HG03432 (cell line): ENCODE data around the gene ATP2A1.
"Not testable (repeated sequence)": the region's sequence is repeated elsewhere in the genome, so short reads cannot be mapped to it uniquely, and the experiment has no call there.

Source experiments
- ATAC-seq: cut with Tn5 transposase; IDR thresholded peaks from one replicate; pipeline ENCODE4 v1.9.1; 2021; ENCODE audit warnings: mild to moderate bottlenecking, moderate library complexity; ENCODE audit not compliant: unreplicated experiment

Gene ATP2A1

DNA sequence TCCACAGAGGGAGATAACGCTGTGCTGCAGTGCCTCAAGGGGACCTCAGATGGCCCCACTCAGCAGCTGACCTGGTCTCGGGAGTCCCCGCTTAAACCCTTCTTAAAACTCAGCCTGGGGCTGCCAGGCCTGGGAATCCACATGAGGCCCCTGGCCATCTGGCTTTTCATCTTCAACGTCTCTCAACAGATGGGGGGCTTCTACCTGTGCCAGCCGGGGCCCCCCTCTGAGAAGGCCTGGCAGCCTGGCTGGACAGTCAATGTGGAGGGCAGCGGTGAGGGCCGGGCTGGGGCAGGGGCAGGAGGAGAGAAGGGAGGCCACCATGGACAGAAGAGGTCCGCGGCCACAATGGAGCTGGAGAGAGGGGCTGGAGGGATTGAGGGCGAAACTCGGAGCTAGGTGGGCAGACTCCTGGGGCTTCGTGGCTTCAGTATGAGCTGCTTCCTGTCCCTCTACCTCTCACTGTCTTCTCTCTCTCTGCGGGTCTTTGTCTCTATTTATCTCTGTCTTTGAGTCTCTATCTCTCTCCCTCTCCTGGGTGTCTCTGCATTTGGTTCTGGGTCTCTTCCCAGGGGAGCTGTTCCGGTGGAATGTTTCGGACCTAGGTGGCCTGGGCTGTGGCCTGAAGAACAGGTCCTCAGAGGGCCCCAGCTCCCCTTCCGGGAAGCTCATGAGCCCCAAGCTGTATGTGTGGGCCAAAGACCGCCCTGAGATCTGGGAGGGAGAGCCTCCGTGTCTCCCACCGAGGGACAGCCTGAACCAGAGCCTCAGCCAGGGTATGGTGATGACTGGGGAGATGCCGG is 54.3 kb downstream of the ATP2A1 start:
- ATAC-seq: no peak

DNA sequence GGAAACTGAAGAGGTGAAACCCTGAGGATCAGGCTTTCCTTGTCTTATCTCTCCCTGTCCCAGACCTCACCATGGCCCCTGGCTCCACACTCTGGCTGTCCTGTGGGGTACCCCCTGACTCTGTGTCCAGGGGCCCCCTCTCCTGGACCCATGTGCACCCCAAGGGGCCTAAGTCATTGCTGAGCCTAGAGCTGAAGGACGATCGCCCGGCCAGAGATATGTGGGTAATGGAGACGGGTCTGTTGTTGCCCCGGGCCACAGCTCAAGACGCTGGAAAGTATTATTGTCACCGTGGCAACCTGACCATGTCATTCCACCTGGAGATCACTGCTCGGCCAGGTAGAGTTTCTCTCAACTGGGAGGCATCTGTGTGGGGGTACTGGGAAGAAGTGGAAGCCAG is 54.9 kb downstream of the ATP2A1 start:
- ATAC-seq: no peak

DNA sequence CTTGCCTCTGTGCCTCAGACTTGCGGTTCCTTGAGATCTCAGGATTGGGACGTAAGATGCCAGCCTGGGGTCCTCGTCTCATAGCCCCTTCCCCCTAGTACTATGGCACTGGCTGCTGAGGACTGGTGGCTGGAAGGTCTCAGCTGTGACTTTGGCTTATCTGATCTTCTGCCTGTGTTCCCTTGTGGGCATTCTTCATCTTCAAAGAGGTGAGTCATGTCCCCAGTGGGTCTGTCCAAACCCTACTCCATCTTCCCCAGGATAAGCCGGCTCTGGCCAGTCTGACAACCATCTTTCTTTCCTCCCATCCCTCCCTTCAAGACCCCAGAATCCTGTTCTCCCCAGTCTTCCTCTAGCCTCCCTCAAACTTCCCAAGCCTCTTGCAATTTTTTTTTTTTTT is 57.1 kb downstream of the ATP2A1 start:
- no peak for ATAC-seq

DNA sequence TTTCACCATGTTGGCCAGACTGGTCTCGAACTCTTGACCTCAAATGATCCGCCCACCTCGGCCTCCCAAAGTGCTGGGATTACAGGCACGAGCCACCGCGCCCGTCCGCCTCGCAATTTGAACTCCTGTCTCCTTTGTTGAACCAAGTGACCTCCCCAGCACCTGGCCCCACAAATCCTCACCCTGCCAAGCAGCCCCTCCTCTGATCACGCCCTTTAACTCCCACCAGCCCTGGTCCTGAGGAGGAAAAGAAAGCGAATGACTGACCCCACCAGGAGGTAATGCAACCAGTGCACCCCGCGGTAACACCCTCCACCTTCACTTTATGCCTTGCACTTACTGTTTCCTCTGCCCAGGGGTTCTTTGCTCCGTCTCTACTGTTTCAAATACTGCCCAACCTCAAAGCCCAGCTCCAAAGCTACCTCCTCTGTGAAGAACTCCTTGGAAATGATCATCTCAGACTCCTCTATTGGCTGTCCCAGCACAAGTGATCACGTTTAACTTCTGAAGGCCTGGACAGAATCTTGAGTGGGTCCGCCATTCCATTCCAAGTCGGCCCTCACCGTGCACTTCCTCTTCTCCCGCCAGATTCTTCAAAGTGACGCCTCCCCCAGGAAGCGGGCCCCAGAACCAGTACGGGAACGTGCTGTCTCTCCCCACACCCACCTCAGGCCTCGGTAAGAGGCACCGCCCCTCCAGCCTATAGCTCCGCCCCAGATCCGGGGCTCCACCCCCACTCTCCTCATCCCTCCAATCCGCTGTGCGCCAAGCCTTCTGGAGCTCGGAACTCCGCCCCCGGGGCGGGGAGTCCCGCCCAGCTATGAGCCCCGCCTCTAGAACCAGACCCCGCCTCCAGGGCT is 57.9 kb downstream of the ATP2A1 start:
- ATAC-seq: peak; percentile 79

DNA sequence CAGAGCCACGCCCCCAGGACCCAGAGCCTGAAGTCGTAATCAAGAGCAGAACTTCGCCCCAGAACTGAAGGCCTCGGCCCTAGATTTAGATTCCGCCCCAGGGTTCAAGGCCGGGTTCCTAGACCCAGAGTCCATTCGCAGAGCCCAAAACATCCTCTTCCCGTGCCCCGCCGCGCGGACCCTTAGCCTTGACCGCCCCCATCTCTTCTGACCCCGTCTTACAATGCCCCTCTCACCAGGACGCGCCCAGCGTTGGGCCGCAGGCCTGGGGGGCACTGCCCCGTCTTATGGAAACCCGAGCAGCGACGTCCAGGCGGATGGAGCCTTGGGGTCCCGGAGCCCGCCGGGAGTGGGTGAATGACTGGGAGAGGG is 58.5 kb downstream of the ATP2A1 start:
- ATAC-seq: no peak

DNA sequence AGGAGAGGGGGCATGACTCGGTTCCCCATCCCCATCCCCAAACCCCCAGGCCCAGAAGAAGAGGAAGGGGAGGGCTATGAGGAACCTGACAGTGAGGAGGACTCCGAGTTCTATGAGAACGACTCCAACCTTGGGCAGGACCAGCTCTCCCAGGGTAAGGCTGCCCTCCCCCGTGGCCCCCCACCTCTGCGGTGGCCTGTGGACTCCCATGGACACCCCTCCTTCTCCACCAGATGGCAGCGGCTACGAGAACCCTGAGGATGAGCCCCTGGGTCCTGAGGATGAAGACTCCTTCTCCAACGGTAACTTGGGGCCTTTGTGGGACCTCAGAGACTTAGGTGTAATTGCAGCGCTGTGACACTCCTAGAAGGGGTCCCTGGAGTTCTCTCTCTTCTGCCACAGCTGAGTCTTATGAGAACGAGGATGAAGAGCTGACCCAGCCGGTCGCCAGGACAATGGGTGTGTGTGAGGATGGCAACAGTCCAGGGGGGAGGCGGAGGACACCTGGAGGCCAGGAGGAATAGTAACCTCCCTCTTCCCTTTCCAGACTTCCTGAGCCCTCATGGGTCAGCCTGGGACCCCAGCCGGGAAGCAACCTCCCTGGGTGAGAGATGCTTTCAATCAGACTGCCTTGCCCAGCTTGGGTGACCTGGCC is 59.1 kb downstream of the ATP2A1 start:
- no peak for ATAC-seq

DNA sequence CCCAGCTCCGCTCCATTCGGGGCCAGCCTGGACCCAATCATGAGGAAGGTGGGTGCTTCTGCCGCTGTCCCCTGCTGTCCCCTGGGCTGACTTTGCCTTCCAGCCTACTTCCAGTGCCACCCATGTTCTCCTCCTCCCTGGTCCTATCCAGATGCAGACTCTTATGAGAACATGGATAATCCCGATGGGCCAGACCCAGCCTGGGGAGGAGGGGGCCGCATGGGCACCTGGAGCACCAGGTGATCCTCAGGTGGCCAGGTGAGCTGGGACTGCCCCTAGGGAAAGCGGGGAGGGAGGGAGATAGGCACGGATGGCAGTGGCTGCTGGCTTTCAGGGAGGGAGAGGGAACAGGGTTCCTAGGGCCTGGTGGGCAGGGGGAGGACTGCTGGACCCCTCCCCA is 60.4 kb downstream of the ATP2A1 start:
- ATAC-seq: no peak

DNA sequence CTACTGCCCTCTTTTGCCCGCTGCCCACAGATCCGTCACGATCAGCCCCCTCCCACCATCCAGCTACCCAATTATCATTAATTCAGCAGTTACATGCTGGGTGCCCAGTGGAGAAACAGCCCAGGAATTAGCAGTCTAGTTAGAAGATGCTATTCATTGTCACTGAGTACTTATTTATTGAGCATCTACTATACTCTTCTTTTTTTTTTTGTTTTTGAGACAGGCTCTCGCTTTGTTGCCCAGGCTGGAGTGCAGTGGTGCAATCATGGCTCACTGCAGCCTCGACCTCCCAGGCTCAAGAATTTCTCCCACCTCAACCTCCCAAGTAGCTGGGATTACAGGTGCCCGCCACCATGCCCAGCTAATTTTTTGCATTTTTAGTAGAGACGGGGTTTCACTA is 61.5 kb downstream of the ATP2A1 start:
- ATAC-seq: not testable (repeated sequence)

DNA sequence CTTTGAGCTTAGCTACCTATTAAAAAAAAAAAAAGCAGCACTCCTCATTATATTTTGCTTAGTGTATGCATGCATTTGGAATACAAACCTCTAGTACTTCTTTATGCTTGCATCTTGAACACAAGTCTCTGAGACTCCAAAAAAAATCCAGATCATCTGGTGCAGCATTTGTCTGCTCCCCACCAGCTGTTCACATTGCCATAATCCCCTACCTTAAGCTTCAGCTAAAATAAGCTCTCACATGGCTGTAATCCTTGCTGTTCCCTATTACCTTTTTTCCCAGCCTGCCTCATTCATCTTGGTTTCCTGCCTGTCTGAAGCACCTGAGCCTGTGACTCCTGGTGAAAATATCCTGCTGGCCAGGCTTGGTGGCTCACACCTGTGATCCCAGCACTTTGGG is 65.0 kb downstream of the ATP2A1 start:
- no peak for ATAC-seq

DNA sequence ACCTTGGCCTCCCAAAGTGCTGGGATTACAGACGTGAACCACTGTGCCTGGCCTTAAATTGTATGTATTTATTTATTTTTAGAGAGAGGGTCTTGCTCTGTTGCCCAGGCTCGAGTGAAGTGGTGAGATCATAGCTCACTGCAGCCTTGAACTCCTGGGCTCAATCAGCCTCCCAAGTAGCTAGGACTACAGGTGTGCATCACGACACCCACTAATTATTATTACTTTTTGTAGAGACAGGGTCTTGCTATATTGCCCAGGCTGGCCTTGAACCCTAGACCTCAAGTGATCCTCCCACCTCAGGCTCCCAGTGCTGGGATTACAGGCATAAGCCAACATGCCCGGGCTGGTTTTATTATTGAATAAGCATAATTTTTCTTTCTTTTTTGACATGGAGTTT is 68.4 kb downstream of the ATP2A1 start:
- no peak for ATAC-seq

DNA sequence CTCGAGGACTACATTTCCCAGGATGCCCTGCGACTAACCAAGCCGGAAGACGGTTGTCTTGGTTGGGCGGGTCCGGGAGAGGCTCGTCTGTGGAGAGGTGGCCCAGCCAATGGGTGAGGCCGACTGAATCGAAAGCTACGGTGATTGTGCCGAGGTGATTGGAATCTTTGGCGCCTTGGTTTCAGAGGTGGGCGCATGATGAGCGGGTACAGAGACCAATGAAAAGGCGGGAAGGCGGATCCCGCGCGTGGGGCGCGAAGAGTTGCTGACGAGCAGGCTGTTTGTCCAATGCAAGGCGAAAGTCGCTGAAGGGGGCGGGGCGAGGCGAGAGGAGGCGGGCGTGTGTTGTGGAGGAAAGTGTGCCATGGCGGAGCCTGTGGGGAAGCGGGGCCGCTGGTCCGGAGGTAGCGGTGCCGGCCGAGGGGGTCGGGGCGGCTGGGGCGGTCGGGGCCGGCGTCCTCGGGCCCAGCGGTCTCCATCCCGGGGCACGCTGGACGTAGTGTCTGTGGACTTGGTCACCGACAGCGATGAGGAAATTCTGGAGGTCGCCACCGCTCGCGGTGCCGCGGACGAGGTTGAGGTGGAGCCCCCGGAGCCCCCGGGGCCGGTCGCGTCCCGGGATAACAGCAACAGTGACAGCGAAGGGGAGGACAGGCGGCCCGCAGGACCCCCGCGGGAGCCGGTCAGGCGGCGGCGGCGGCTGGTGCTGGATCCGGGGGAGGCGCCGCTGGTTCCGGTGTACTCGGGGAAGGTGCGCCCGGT is 72.5 kb downstream of the ATP2A1 start, which contains the start of gene NFATC2IP:
TSS of gene NFATC2IP (plus strand) at position 290 of the 762 bp plus-strand sequence. CDS start at position 365, 75 bp downstream.
- ATAC-seq: peak; percentile 89

DNA sequence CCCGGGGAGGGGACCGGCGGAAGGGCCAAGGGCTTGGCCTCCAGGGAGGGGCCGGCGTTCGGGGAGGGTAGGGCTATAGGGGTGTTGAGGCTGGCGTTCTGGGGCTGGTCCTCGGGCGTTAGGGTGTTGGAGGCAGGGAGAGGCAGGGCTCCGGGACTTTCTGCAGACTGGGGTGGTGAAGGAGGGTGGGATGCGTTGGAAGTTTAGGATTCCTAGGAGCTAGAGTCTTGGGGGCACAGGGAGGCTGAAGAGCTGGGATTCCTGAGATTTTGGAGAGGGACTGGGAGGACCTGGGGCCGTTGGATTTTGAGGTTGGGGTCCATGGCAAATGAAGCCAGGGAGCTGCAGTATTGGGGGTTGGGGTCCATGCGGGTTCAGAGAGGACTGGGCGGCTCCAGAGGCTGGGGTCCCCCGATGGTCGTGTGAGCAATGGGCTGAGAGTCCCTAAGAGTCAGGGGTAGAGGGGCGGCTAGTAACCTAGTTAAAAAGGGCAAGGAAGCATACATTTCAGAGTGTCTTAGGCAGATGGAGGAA is 73.2 kb downstream of the ATP2A1 start:
- ATAC-seq: no peak
